Upper lobe of left lung (tissue), 4 donors: Measurements from ENCODE around the gene HSPB2.

Experiments
- CTCF ChIP-seq, 6 experiments: fragments of 450-650 bp in 4 of 6; fragments of 200-600 bp in 2 of 6; sonication (generic) in 2 of 6; IDR thresholded peaks; one replicate each; pipeline ENCODE4 v1.5.1; 2016 to 2019; ENCODE audit warnings: antibody characterized with exemption in 6 of 6
- EP300 ChIP-seq, 4 donors: sonication (generic); formaldehyde crosslinking; IDR thresholded peaks; one replicate each; pipeline ENCODE4 v1.5.1; 2017; ENCODE audit warnings: antibody characterized with exemption in 4 of 4, control low read depth in 2 of 4
- POLR2A ChIP-seq, 4 donors: fragments of 450-650 bp; IDR thresholded peaks; one replicate each; pipeline ENCODE4 v1.5.1; 2016 to 2017; ENCODE audit warnings: antibody characterized with exemption in 4 of 4, mild to moderate bottlenecking in 2 of 4
- POLR2AphosphoS5 ChIP-seq, 2 donors: sonication (generic); formaldehyde crosslinking; IDR thresholded peaks; one replicate each; pipeline ENCODE4 v1.5.1; 2017; ENCODE audit warnings: antibody characterized with exemption in 2 of 2

- TF ChIP-seq CTCF (IDR thresholded peaks at IDR 0.05) (no peak), POLR2A (IDR thresholded peaks at IDR 0.05) (no peak), POLR2AphosphoS5 (IDR thresholded peaks at IDR 0.05) (no peak), EP300 (IDR thresholded peaks at IDR 0.05) (no peak)
Observed at GRCh38 chr11:111925953-111926352, 13.4 kb downstream of the HSPB2 start.
